SH-SY5Y (cell line): ENCODE measurements around the gene NARF.

Source experiments
- GATA2 ChIP-seq: IDR thresholded peaks from 2 replicates; pipeline ENCODE4 v1.6.1; 2011; ENCODE audit warnings: mild to moderate bottlenecking, low read depth, low read length
- GATA3 ChIP-seq: IDR thresholded peaks from 2 replicates; pipeline ENCODE4 v1.6.1; 2011; ENCODE audit warnings: low read depth, mild to moderate bottlenecking, low read length, moderate library complexity

- no peak for TF ChIP-seq GATA2
- no peak for TF ChIP-seq GATA3
These were observed 21.2 kb upstream of the NARF start for GRCh38 chr17:82437325-82437668.
